Right forelimb (tissue), 1 donor: ENCODE data around the gene PAPOLB.

Experiments used
- DNase-seq: peaks from one replicate; pipeline ENCODE4 v3.0.0-alpha.2; 2018

Gene PAPOLB

GRCh38 chr7:4876586-4876985 is 14.8 kb upstream of the PAPOLB start:
- no peak for DNase-seq

- no peak for DNase-seq
Observed at GRCh38 chr7:4875391-4875790, 13.6 kb upstream of the PAPOLB start.

- DNase-seq: no peak
Observed at GRCh38 chr7:4873071-4873944, 11.5 kb upstream of the PAPOLB start.

- DNase-seq: no peak
Observed at GRCh38 chr7:4871930-4872675, 10.3 kb upstream of the PAPOLB start.

- no peak for DNase-seq
Observed at GRCh38 chr7:4871056-4871680, 9.3 kb upstream of the PAPOLB start.

- no peak for DNase-seq
Observed at GRCh38 chr7:4868493-4868892, 6.7 kb upstream of the PAPOLB start.

- no peak for DNase-seq
Observed at GRCh38 chr7:4866528-4867496, 5.0 kb upstream of the PAPOLB start.

- no peak for DNase-seq
Observed at GRCh38 chr7:4862156-4862555, 326 bp upstream of the PAPOLB start.

- DNase-seq: no peak
Observed at GRCh38 chr7:4861227-4861626, 603 bp downstream of the PAPOLB start.

GRCh38 chr7:4857189-4857588 is 4.6 kb downstream of the PAPOLB start:
- no peak for DNase-seq

GRCh38 chr7:4856336-4857057 is 5.3 kb downstream of the PAPOLB start:
- DNase-seq: no peak

- no peak for DNase-seq
Observed at GRCh38 chr7:4854916-4855315, 6.9 kb downstream of the PAPOLB start.

- no peak for DNase-seq
Observed at GRCh38 chr7:4851459-4852422, 10.1 kb downstream of the PAPOLB start.

- no peak for DNase-seq
Observed at GRCh38 chr7:4850262-4850795, 11.5 kb downstream of the PAPOLB start.

GRCh38 chr7:4849390-4849789 is 12.4 kb downstream of the PAPOLB start:
- DNase-seq: no peak

- DNase-seq: no peak
Observed at GRCh38 chr7:4845740-4846142, 16.1 kb downstream of the PAPOLB start.

- no peak for DNase-seq
Observed at GRCh38 chr7:4842319-4843064, 19.3 kb downstream of the PAPOLB start.

- no peak for DNase-seq
Observed at GRCh38 chr7:4841836-4842235, 20.0 kb downstream of the PAPOLB start.

- no peak for DNase-seq
Observed at GRCh38 chr7:4841007-4841784, 20.6 kb downstream of the PAPOLB start.
